ENCODE results near the gene CBX8.
A peak's percentile ranks its signal among the peaks of the same experiment; 100 is the strongest.

The CBX8 gene

GRCh38 chr17:79796763-79797491, at the start of gene CBX8:
Gene CBX8 (minus strand): TSS chr17:79797077. CDS start chr17:79796998, 79 bp downstream.
- peak; percentile 99 for DNase-seq

- no peak for DNase-seq
Observed at GRCh38 chr17:79845601-79845949, 48.7 kb upstream of the CBX8 start.

GRCh38 chr17:79844869-79845600, 48.2 kb upstream of the CBX8 start:
- DNase-seq, result peak; percentile 29

- DNase-seq, result no peak
Observed at GRCh38 chr17:79843816-79844800, 47.2 kb upstream of the CBX8 start.

GRCh38 chr17:79843474-79843815, 46.6 kb upstream of the CBX8 start:
- no peak for DNase-seq

- DNase-seq, result no peak
Observed at GRCh38 chr17:79842656-79843473, 46.0 kb upstream of the CBX8 start.

- DNase-seq, result no peak
Observed at GRCh38 chr17:79842136-79842655, 45.3 kb upstream of the CBX8 start.

GRCh38 chr17:79841369-79842135, 44.7 kb upstream of the CBX8 start:
- DNase-seq, result no peak

GRCh38 chr17:79840989-79841286, 44.1 kb upstream of the CBX8 start:
- no peak for DNase-seq

- DNase-seq, result no peak
Observed at GRCh38 chr17:79840269-79840988, 43.6 kb upstream of the CBX8 start.

- peak; percentile 90 for DNase-seq
Observed at GRCh38 chr17:79839356-79840268, 42.7 kb upstream of the CBX8 start, which contains the start of gene CBX4. Gene CBX4 (minus strand): TSS chr17:79839440. CDS start chr17:79839251, 189 bp downstream.

GRCh38 chr17:79838522-79839274, 41.8 kb upstream of the CBX8 start:
- peak; percentile 35 for DNase-seq

GRCh38 chr17:79837888-79838521, 41.1 kb upstream of the CBX8 start:
- DNase-seq, result peak; percentile 46

- no peak for DNase-seq
Observed at GRCh38 chr17:79836972-79837887, 40.4 kb upstream of the CBX8 start.

- no peak for DNase-seq
Observed at GRCh38 chr17:79836510-79836971, 39.7 kb upstream of the CBX8 start.

- DNase-seq, result no peak
Observed at GRCh38 chr17:79835953-79836509, 39.2 kb upstream of the CBX8 start.

GRCh38 chr17:79835470-79835899, 38.6 kb upstream of the CBX8 start:
- no peak for DNase-seq
